GM18526 (cell line): ENCODE data around the gene TACO1.
A peak's percentile ranks its signal among the peaks of the same experiment; 100 is the strongest.

Experiments used
- POLR2A ChIP-seq: IDR thresholded peaks from 3 replicates; pipeline ENCODE4 v1.6.1; 2011; ENCODE audit not compliant: insufficient read length; ENCODE audit errors: extremely low read depth

The TACO1 gene

GRCh38 chr17:63587770-63588169 is 12.9 kb upstream of the TACO1 start:
- TF ChIP-seq POLR2A, result no peak

GRCh38 chr17:63588797-63589196 is 11.9 kb upstream of the TACO1 start:
- TF ChIP-seq POLR2A, result no peak

DNA sequence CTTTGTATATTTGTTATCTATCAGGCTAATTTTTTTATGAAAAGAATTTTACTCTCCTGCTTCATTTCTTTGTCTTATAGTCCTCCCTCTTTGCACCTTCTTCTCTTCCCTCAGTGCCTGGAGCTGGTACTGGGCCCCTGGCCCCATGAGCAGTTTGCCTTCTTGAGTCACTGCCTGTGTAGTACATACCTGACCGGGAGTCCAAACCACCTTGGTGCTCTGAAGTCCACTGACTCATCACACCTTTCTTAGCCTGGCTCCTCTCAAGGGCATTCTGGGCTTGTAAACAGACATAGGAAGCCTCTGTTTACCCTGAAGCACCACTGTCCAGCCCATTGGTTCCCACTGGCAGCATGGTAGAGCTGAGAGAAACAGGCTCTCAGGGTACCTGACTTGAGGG is 11.0 kb upstream of the TACO1 start:
- no peak for TF ChIP-seq POLR2A

- no peak for TF ChIP-seq POLR2A
Measured at GRCh38 chr17:63592797-63593196, 7.9 kb upstream of the TACO1 start.

DNA sequence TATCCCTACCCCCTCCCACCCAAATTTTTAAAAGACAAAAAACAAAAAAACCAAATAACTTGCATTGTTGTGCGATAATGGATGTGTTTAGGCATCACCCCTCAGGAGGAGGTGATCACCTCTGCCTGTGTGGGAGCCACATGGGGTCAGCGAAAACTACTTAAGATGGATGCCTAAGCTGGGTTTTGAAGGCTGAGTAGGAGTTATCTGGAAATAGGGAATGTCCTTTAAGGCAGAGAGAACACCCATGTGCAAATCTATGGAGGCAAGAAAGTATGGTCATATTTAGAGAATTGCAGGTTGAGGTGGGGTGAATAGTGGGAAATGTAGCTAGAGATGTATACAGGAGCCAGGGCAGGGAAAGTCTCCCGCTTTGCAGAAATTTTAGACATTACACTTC is 5.6 kb upstream of the TACO1 start:
- no peak for TF ChIP-seq POLR2A

- no peak for TF ChIP-seq POLR2A
Measured at GRCh38 chr17:63596856-63597586, 3.7 kb upstream of the TACO1 start.

- no peak for TF ChIP-seq POLR2A
Measured at GRCh38 chr17:63598281-63598680, 2.4 kb upstream of the TACO1 start.

- no peak for TF ChIP-seq POLR2A
Measured at GRCh38 chr17:63601439-63602371, 1.0 kb downstream of the TACO1 start.

DNA sequence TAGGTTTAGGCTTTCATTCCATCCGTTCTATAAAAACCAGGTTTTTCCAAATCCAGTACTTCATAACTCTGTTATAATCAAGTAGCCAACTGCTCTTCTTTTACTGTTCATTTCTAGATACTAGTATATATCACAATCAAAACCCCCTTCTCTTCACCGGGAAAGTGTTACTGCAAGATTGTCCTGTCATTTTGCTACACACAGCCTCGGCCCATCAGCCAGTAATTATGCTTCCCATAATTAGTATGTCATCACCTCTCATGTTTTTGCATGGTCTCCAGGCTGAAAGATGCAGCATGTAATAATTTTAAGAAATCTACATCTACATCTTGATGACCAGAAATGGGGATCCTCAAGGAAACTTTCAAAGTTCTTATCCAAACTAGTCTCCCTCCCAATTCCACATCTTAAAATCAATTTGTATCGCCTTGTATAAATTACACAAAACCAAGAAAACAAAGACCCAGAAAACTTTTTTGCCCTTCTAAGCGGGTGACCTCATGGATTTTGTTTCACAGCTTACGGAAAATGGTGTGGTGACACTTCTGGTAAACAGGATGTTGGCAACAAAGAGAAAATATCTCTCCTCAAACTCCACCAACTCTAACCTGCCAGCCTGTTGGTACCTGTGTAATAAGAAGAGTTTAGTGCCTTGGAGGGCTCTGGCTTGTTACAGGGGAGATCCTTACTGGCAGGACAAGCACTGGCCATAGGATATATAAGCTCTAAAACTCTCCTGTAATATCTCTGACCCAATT is 9.3 kb downstream of the TACO1 start:
- no peak for TF ChIP-seq POLR2A

- TF ChIP-seq POLR2A, result no peak
Measured at GRCh38 chr17:63610854-63611253, 10.2 kb downstream of the TACO1 start.

GRCh38 chr17:63611354-63611753 is 10.7 kb downstream of the TACO1 start:
- TF ChIP-seq POLR2A, result no peak

- TF ChIP-seq POLR2A, result no peak
Measured at GRCh38 chr17:63613663-63614062, 13.0 kb downstream of the TACO1 start.

DNA sequence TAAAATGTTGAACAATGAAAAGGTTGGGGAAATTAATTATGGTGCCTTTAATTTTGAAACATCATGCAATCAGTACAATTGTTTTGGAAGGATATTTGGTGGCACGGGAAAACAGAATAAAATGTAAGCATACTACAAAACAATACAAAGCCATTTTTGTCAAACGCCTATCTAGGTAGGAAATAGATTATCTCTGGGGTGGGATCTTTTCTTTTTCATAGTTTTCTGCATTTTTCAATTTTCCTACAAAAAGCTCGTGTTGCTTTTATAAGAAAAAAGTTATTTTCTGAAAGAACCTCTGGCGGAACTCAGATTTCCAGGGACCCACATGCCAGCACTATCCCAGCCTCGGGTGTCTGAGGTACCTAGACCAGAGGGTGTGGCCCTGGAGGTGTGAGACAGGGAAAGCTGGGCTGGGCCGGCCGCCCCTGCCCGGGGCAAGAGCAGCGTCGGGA is 20.6 kb downstream of the TACO1 start:
- no peak for TF ChIP-seq POLR2A

DNA sequence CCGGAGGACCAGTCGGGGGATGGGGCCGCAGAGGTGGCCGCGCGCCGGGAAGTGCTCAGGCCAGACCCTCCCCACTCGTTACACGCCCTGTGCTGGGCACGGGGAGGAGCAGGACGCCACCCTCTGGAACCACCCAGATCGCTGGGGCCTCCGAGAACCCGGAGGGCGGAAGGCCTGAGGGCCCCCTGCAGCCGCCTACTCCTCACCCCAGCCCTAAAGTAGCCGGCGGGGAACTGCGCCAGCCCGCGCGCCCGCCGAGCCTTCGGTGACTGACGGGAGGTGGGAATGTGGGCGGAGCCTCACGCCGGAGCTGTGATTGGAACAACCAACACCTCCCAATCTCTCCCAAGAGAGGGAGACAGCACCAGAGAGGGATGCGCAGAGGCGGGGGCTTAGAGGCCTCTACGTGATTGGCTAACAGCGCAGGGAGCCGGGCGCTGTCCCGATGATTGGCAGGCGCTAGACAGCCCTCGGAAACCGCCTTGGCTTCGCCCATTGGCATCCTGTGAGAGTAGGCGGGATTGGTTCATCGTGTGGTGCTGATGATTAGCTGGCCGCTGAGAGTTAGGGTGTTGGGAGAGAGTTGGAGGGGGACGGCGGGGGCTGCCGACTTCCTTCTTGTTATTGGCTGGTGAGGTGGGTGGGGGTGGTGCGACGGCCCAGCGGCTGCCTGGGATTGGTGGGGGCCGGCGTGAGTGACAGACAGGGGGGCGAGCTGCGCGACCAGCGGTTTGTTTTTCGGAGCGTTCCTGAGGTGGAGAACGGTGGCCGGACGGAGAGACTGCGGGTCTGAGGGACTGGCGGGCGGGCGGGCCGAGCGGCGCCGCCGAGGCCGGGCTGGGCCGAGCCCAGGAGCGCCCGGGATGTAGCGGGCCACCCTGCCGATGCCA is 21.2 kb downstream of the TACO1 start, which contains the start of gene MAP3K3:
MAP3K3 (plus strand) TSS at position 734 of the 890 bp plus-strand sequence. CDS start 343 bp downstream, outside the sequence.
- TF ChIP-seq POLR2A, result peak; percentile 92
